Panc1 (cell line): Measurements from ENCODE around the gene SETD2. TPM values are rescaled to one million over a fixed set of nuclear protein-coding genes. Genes with fewer than 3 reads are reported as not detected.

Experiments used
- ATAC-seq: fragments of 200-7000 bp; cut with Tn5 transposase; 2 replicates; pipeline ENCODE4 v1.9.1; 2020; ENCODE audit warnings: mild to moderate bottlenecking, moderate library complexity
- BruUV-seq: library from RNA; stranded (reverse); fragments of 400-500 nt; replicated peaks from 2 replicates; lab custom pipeline; 2021; lab: Mats Ljungman, UMichigan
- CTCF ChIA-PET: fragments of 300-600 bp; sonication (Branson Sonifier 250); formaldehyde crosslinking; loops from one replicate; lab custom pipeline; 2022; ENCODE audit warnings: antibody characterized with exemption; lab: Charles Lee
- POLR2A ChIA-PET: fragments of 300-600 bp; sonication (Branson Sonifier 250); formaldehyde crosslinking; loops from one replicate; lab custom pipeline; 2022; ENCODE audit warnings: antibody characterized with exemption; lab: Charles Lee
- DNase-seq: peaks from one replicate; pipeline ENCODE4 v3.0.0-alpha.2; 2010; ENCODE audit warnings: low read depth, low spot score
- H3K27ac ChIP-seq: 2 replicates; pipeline ENCODE4 v1.5.1; 2011; ENCODE audit warnings: mild to moderate bottlenecking, low read length, inconsistent platforms
- H3K27me3 ChIP-seq: fragments of 200-500 bp; sonication (Bioruptor generic); 2 replicates; pipeline ENCODE4 v1.6.0; 2014; ENCODE audit warnings: low read length, inconsistent platforms; ENCODE audit not compliant: control insufficient read depth, insufficient read depth
- H3K36me3 ChIP-seq: fragments of 200-500 bp; sonication (Bioruptor generic); 2 replicates; pipeline ENCODE4 v1.5.1; 2014; ENCODE audit warnings: inconsistent platforms, mild to moderate bottlenecking, low read length, moderate library complexity; ENCODE audit not compliant: control insufficient read depth, insufficient read depth
- H3K4me1 ChIP-seq: 2 replicates; pipeline ENCODE4 v1.5.1; 2011; ENCODE audit warnings: inconsistent platforms, mild to moderate bottlenecking, low read length, moderate library complexity; ENCODE audit not compliant: control insufficient read depth, insufficient read depth
- H3K4me3 ChIP-seq, 2 experiments: 2 replicates each; pipeline ENCODE4 v1.5.1; 2011 to 2012; ENCODE audit warnings: low read depth in 2 of 2, low read length in 2 of 2, mild to moderate bottlenecking in 2 of 2, inconsistent platforms in 1 of 2, moderate library complexity in 1 of 2
- H3K9me3 ChIP-seq: fragments of 200-500 bp; sonication (Bioruptor generic); 2 replicates; pipeline ENCODE4 v1.5.1; 2014; ENCODE audit warnings: low read depth, mild to moderate bottlenecking, inconsistent platforms, low read length, moderate library complexity; ENCODE audit not compliant: control insufficient read depth, insufficient read depth
- POLR2AphosphoS5 ChIP-seq: IDR thresholded peaks from 2 replicates; pipeline ENCODE4 v1.6.1; 2012; ENCODE audit warnings: mild to moderate bottlenecking, low read depth, low read length, moderate library complexity
- SIN3A ChIP-seq: IDR thresholded peaks from 2 replicates; pipeline ENCODE4 v1.6.1; 2012; ENCODE audit warnings: low read depth, mild to moderate bottlenecking, low read length, moderate library complexity, borderline replicate concordance; ENCODE audit not compliant: insufficient read depth
- TCF7L2 ChIP-seq: IDR thresholded peaks from 2 replicates; pipeline ENCODE4 v1.6.1; 2011; ENCODE audit warnings: mild to moderate bottlenecking, low read depth, low read length, inconsistent platforms
- in situ Hi-C: cut with HindIII; loops from 2 replicates; pipeline ENCODE4 v1.10.0; 2016; ENCODE audit warnings: low sequenced_read_pairs, low pct_unique_long_range_greater_than_20kb
- intact Hi-C: fragments of 100-400 bp; cut with micrococcal nuclease; formaldehyde crosslinking; loops from one replicate; pipeline ENCODE4 v1.10.0; 2022; ENCODE audit not compliant: unreplicated experiment
- total RNA-seq: library from RNA; stranded (reverse); gene quantifications from one replicate; pipeline ENCODE4 v1.2.1, GENCODE V29; 2021; ENCODE audit not compliant: unreplicated experiment
- TF ChIP-seq, protein P1 (sequence below): fragments of 450-650 bp; IDR thresholded peaks from 2 replicates; pipeline ENCODE4 v1.5.1; 2017; ENCODE audit warnings: mild to moderate bottlenecking
- TF ChIP-seq, protein P2 (sequence below), 2 experiments: IDR thresholded peaks; 2 replicates each; pipeline ENCODE4 v1.6.1; 2011 to 2012; ENCODE audit warnings: low read depth in 2 of 2, control low read depth in 1 of 2, low read length in 1 of 2, mild to moderate bottlenecking in 1 of 2, moderate library complexity in 1 of 2; ENCODE audit not compliant: insufficient read depth in 1 of 2

SETD2 gene
- total RNA-seq, 1 experiment from 2014 or later: 32.6 TPM

DNA sequence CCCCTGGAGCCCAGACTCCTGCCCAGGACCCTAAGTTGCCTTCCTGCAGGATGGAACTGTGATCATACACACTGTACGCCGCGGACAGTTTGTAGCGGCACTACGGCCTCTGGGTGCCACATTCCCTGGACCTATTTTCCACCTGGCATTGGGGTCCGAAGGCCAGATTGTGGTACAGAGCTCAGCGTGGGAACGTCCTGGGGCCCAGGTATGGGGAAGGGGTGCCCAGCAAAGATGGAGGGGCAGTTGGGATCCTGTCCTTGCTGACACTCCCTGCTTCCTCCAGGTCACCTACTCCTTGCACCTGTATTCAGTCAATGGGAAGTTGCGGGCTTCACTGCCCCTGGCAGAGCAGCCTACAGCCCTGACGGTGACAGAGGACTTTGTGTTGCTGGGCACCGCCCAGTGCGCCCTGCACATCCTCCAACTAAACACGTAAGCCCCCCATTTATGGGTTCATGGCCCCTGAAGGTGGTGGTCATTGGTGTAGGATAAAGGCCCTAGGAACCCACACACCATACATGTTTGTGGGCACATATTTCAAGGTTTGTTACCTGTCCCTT, 155.6 kb downstream of the SETD2 start:
- Histone ChIP-seq H3K36me3 (0 out of 2 replicates have a peak, but pooled peaks cover 2% of the 10 kb centered on the region), H3K9me3 (no peaks in the 10 kb centered on the region), H3K4me1 (no peaks in the 10 kb centered on the region), H3K4me3 (no peak overlapping the region), H3K27ac (no peak overlapping the region), H3K27me3 (no peaks in the 10 kb centered on the region)
- no TSS peak for BruUV-seq
- TF ChIP-seq TCF7L2 (no peak), POLR2AphosphoS5 (no peak), SIN3A (no peak)
- TF ChIP-seq, protein P1, sequence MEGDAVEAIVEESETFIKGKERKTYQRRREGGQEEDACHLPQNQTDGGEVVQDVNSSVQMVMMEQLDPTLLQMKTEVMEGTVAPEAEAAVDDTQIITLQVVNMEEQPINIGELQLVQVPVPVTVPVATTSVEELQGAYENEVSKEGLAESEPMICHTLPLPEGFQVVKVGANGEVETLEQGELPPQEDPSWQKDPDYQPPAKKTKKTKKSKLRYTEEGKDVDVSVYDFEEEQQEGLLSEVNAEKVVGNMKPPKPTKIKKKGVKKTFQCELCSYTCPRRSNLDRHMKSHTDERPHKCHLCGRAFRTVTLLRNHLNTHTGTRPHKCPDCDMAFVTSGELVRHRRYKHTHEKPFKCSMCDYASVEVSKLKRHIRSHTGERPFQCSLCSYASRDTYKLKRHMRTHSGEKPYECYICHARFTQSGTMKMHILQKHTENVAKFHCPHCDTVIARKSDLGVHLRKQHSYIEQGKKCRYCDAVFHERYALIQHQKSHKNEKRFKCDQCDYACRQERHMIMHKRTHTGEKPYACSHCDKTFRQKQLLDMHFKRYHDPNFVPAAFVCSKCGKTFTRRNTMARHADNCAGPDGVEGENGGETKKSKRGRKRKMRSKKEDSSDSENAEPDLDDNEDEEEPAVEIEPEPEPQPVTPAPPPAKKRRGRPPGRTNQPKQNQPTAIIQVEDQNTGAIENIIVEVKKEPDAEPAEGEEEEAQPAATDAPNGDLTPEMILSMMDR: no peak
- TF ChIP-seq, protein P2, sequence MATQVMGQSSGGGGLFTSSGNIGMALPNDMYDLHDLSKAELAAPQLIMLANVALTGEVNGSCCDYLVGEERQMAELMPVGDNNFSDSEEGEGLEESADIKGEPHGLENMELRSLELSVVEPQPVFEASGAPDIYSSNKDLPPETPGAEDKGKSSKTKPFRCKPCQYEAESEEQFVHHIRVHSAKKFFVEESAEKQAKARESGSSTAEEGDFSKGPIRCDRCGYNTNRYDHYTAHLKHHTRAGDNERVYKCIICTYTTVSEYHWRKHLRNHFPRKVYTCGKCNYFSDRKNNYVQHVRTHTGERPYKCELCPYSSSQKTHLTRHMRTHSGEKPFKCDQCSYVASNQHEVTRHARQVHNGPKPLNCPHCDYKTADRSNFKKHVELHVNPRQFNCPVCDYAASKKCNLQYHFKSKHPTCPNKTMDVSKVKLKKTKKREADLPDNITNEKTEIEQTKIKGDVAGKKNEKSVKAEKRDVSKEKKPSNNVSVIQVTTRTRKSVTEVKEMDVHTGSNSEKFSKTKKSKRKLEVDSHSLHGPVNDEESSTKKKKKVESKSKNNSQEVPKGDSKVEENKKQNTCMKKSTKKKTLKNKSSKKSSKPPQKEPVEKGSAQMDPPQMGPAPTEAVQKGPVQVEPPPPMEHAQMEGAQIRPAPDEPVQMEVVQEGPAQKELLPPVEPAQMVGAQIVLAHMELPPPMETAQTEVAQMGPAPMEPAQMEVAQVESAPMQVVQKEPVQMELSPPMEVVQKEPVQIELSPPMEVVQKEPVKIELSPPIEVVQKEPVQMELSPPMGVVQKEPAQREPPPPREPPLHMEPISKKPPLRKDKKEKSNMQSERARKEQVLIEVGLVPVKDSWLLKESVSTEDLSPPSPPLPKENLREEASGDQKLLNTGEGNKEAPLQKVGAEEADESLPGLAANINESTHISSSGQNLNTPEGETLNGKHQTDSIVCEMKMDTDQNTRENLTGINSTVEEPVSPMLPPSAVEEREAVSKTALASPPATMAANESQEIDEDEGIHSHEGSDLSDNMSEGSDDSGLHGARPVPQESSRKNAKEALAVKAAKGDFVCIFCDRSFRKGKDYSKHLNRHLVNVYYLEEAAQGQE (IDR thresholded peaks at IDR 0.05; ENCODE audit: insufficient read depth in 1 of 2, low read depth in 2 of 2, low read length in 1 of 2): no peak
- ATAC-seq (no peak), DNase-seq (no peak)
- intact Hi-C loops: no loop called here
- ChIA-PET CTCF (no interaction called here), POLR2A (no interaction called here)
- in situ Hi-C loops: no loop called here

DNA sequence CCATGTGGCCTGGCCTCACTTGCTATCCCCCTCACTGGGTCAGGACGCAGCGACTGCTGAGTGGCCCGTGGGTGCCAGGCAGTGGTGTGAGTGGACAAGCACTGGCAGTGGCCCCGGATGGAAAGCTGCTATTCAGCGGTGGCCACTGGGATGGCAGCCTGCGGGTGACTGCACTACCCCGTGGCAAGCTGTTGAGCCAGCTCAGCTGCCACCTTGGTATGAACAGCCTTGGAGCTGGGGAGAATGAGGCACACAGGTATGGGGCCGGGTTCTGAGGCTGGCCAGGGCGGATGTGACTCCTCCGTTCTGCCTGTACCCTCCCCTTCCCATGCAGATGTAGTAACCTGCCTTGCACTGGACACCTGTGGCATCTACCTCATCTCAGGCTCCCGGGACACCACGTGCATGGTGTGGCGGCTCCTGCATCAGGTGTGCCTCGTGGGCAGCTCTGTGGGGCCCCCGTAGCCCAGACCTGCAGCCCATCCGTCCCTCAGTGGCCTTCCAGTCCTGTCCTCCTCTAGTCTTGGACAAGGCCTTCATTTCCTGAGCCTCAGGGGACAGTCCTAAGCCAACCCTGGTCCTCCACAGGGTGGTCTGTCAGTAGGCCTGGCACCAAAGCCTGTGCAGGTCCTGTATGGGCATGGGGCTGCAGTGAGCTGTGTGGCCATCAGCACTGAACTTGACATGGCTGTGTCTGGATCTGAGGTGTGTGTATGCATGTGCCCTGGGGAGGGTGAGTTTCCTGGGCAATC, 156.3 kb downstream of the SETD2 start:
- ChIA-PET POLR2A (no interaction called here), CTCF (no interaction called here)
- DNase-seq (no peak), ATAC-seq (peak; percentile 23; the same call in 1 of the 2 replicates)
- TF ChIP-seq, protein P2 (IDR thresholded peaks at IDR 0.05; ENCODE audit: insufficient read depth in 1 of 2, low read depth in 2 of 2, low read length in 1 of 2): no peak
- TF ChIP-seq SIN3A: no peak
- Histone ChIP-seq H3K27ac (no peak overlapping the region), H3K36me3 (0 out of 2 replicates have a peak, but pooled peaks cover 2% of the 10 kb centered on the region), H3K9me3 (no peaks in the 10 kb centered on the region), H3K4me1 (no peaks in the 10 kb centered on the region), H3K27me3 (no peaks in the 10 kb centered on the region), H3K4me3 (no peak overlapping the region)
- in situ Hi-C loops: no loop called here
- intact Hi-C loops: no loop called here
- no TSS peak for BruUV-seq
